Endothelial cell of umbilical vein (primary cell): ENCODE results near the gene RALGPS1. TPM values are rescaled to one million over a fixed set of nuclear protein-coding genes. Genes with fewer than 3 reads are reported as not detected.

ENCODE experiments used
- BruUV-seq: library from RNA; stranded (reverse); fragments of 400-500 nt; replicated peaks from 2 replicates; lab custom pipeline; 2021; lab: Mats Ljungman, UMichigan
- CTCF ChIA-PET: fragments of 300-600, 350-600 bp; sonication (Branson Sonifier 250); formaldehyde crosslinking; loops from one replicate; lab custom pipeline; 2021; ENCODE audit warnings: antibody characterized with exemption, inconsistent platforms; lab: Charles Lee
- POLR2A ChIA-PET: fragments of 300-600, 350-600 bp; sonication (Branson Sonifier 250); formaldehyde crosslinking; loops from one replicate; lab custom pipeline; 2021; ENCODE audit warnings: antibody characterized with exemption, inconsistent platforms; lab: Charles Lee
- DNase-seq: peaks from one replicate; pipeline ENCODE4 v3.0.0-alpha.2; 2011; ENCODE audit warnings: low read depth, low spot score
- FAIRE-seq: peaks from 2 replicates; lab custom pipeline; 2011; peaks lifted over from hg19 to GRCh38; lab: Jason Lieb, UNC
- H2AFZ ChIP-seq: 2 replicates; pipeline ENCODE4 v1.6.0; 2012; ENCODE audit warnings: low read depth, low read length, control low read depth, inconsistent platforms
- H3K27ac ChIP-seq: 2 replicates; pipeline ENCODE4 v1.5.1; 2011; ENCODE audit warnings: low read depth, mild to moderate bottlenecking, control low read depth, low read length, moderate library complexity; ENCODE audit not compliant: insufficient read depth
- H3K27me3 ChIP-seq, 2 experiments: 2 replicates each; pipeline versions ENCODE4 v1.6.0 to v1.6.1; 2011; ENCODE audit warnings: low read length in 2 of 2, mixed read lengths in 1 of 2; ENCODE audit not compliant: control insufficient read depth in 2 of 2, insufficient read depth in 2 of 2
- H3K36me3 ChIP-seq, 2 experiments: 2 replicates in 1 of 2; 3 replicates in 1 of 2; pipeline ENCODE4 v1.5.1; 2011; ENCODE audit warnings: low read length in 2 of 2, mild to moderate bottlenecking in 1 of 2, moderate library complexity in 1 of 2; ENCODE audit not compliant: control insufficient read depth in 2 of 2, insufficient read depth in 2 of 2; ENCODE audit errors: extremely low read depth in 1 of 2
- H3K4me1 ChIP-seq: 3 replicates; pipeline ENCODE4 v1.5.1; 2011; ENCODE audit warnings: mild to moderate bottlenecking, low read length; ENCODE audit not compliant: control insufficient read depth, insufficient read depth; ENCODE audit errors: extremely low read depth
- H3K4me2 ChIP-seq: 2 replicates; pipeline ENCODE4 v1.6.1; 2011; ENCODE audit warnings: low read length, control low read depth, mixed read lengths; ENCODE audit not compliant: insufficient read depth
- H3K4me3 ChIP-seq, 3 experiments: fragments of 200-600 bp in 1 of 3; sonication (generic), shearing (Covaris generic) in 1 of 3; replicated peaks in 1 of 3; 2 replicates each; pipeline ENCODE4 v1.5.1; 2011 to 2016; ENCODE audit warnings: control low read depth in 3 of 3, low read length in 3 of 3, mild to moderate bottlenecking in 2 of 3, inconsistent platforms in 1 of 3, low read depth in 1 of 3, moderate library complexity in 1 of 3; ENCODE audit not compliant: insufficient read depth in 1 of 3
- H3K79me2 ChIP-seq: 2 replicates; pipeline ENCODE4 v1.6.0; 2012; ENCODE audit warnings: low read length, inconsistent platforms; ENCODE audit not compliant: control insufficient read depth, insufficient read depth
- H3K9ac ChIP-seq: replicated peaks from 2 replicates; pipeline ENCODE3; 2011; ENCODE audit warnings: low read length, control low read depth; ENCODE audit not compliant: insufficient read depth; ENCODE audit errors: extremely low read depth
- H3K9me1 ChIP-seq: replicated peaks from 3 replicates; pipeline ENCODE4 v1.6.0; 2011; ENCODE audit warnings: mild to moderate bottlenecking, low read length; ENCODE audit not compliant: control insufficient read depth, insufficient read depth; ENCODE audit errors: extremely low read depth
- H3K9me3 ChIP-seq: replicated peaks from 2 replicates; pipeline ENCODE4 v1.5.1; 2012; ENCODE audit warnings: low read length, inconsistent platforms; ENCODE audit not compliant: control insufficient read depth, insufficient read depth
- H4K20me1 ChIP-seq: replicated peaks from 2 replicates; pipeline ENCODE3; 2011; ENCODE audit warnings: mild to moderate bottlenecking, low read length; ENCODE audit not compliant: control insufficient read depth, insufficient read depth; ENCODE audit errors: extremely low read depth
- EZH2 ChIP-seq: IDR thresholded peaks from 2 replicates; pipeline ENCODE4 v1.6.1; 2012; ENCODE audit warnings: borderline replicate concordance, low read depth, mild to moderate bottlenecking, moderate library complexity, low read length, inconsistent platforms; ENCODE audit not compliant: severe bottlenecking
- FOS ChIP-seq: IDR thresholded peaks from 2 replicates; pipeline ENCODE4 v1.6.1; 2011; ENCODE audit warnings: mild to moderate bottlenecking, low read length, moderate library complexity, borderline replicate concordance; ENCODE audit not compliant: insufficient read depth
- GATA2 ChIP-seq: IDR thresholded peaks from 2 replicates; pipeline ENCODE4 v1.7.0; 2011; ENCODE audit warnings: low read depth, mild to moderate bottlenecking, moderate library complexity, mixed read lengths, low read length; ENCODE audit not compliant: insufficient read length, insufficient read depth
- JUN ChIP-seq: IDR thresholded peaks from 2 replicates; pipeline ENCODE4 v1.6.1; 2011; ENCODE audit warnings: borderline replicate concordance, low read depth; ENCODE audit not compliant: insufficient read length, insufficient read depth
- MYC ChIP-seq: IDR thresholded peaks from one replicate; pipeline ENCODE4 v1.6.1; 2011; ENCODE audit warnings: mild to moderate bottlenecking, low read depth, low read length
- POLR2A ChIP-seq: IDR thresholded peaks from 2 replicates; pipeline ENCODE4 v1.6.1; 2012; ENCODE audit warnings: low read depth, mild to moderate bottlenecking, control low read depth, low read length
- POLR2AphosphoS5 ChIP-seq: IDR thresholded peaks from 2 replicates; pipeline ENCODE4 v1.6.1; 2012; ENCODE audit warnings: low read depth, mild to moderate bottlenecking, control low read depth, low read length, moderate library complexity; ENCODE audit not compliant: insufficient read depth
- dilution Hi-C: fragments of 300-500 bp; cut with MboI; formaldehyde crosslinking; loops from one replicate; pipeline ENCODE4 v1.15.0; 2019; ENCODE audit warnings: low sequenced_read_pairs; ENCODE audit not compliant: extremely low pct_ligation_motif_present
- intact Hi-C: fragments of 100-400 bp; cut with micrococcal nuclease; formaldehyde crosslinking; loops from one replicate; pipeline ENCODE4 v1.10.0; 2022
- polyA plus RNA-seq, 4 experiments: library from polyadenylated mRNA; depleted of rRNA in 3 of 4; stranded (reverse) in 3 of 4; unstranded in 1 of 4; fragments of >200 nt; gene quantifications; 2 replicates each; pipeline versions ENCODE4 v1.2.1 to v1.2.3, GENCODE V29; 2011 to 2012; ENCODE audit warnings: missing spikeins in 1 of 4
- total RNA-seq: library from RNA; stranded (reverse); gene quantifications from 2 replicates; pipeline ENCODE4 v1.2.3, GENCODE V29; 2021
- TF ChIP-seq, protein P1 (sequence below): IDR thresholded peaks from 2 replicates; pipeline ENCODE4 v1.6.1; 2011; ENCODE audit not compliant: insufficient read depth, insufficient read length
- TF ChIP-seq, protein P2 (sequence below), 2 donors: IDR thresholded peaks; 1 replicate in 1 of 2; 2 replicates in 1 of 2; pipeline ENCODE4 v1.5.1; 2011; ENCODE audit warnings: low read length in 2 of 2, mild to moderate bottlenecking in 2 of 2, moderate library complexity in 2 of 2, control low read depth in 1 of 2, inconsistent platforms in 1 of 2, low read depth in 1 of 2; ENCODE audit not compliant: insufficient read depth in 1 of 2; ENCODE audit errors: extremely low read depth in 1 of 2

The RALGPS1 gene
- total and polyA plus RNA-seq, 2 donors (not counting 3 experiments of a cell fraction or from before 2014, with no cell fraction given), result 3.8 to 5.5 TPM

DNA sequence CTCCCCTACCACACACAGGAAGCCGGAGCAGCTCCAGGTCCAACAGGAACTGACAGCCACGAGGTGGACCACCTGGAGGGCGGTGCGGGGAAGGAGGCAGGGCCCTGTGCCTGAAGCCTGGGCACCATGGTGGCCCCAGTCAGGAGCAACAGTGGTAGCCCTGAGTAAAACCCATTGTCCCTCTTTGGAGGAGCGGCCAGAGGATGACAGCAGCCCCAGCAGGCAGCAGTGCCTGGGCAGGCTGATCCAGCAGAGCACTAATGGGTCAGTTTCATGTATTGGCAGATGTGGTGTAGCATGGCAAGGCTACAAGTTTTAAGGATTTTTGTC is 302.3 kb downstream of the RALGPS1 start:
- DNase-seq (no peak), FAIRE-seq (no peak)
- H3K9me1 ChIP-seq, result no peaks in the 10 kb centered on the region
- no peak overlapping the region for H2AFZ ChIP-seq
- H3K9me3 ChIP-seq, result no peaks in the 10 kb centered on the region
- intact Hi-C loops (no loop called here), dilution Hi-C loops (no loop called here)
- POLR2A ChIA-PET, result no interaction called here
- no peaks in the 10 kb centered on the region for H3K4me1 ChIP-seq
- H3K36me3 ChIP-seq, result no peaks in the 10 kb centered on the region
- no peak overlapping the region for H3K4me2 ChIP-seq
- no peaks in the 10 kb centered on the region for H4K20me1 ChIP-seq
- no peak overlapping the region for H3K9ac ChIP-seq
- H3K27ac ChIP-seq, result no peak overlapping the region
- CTCF ChIA-PET, result interaction anchor here (0.6 to 7.1 kb wide), 6 partner anchors 88 to 277 kb away, joined by 3 to 71 read pairs (median 10); no protein-coding TSS in a partner anchor
- H3K27me3 ChIP-seq, result peaks cover 7 to 9% of the 10 kb centered on the region in 2 experiments
- H3K79me2 ChIP-seq, result no peaks in the 10 kb centered on the region
- H3K4me3 ChIP-seq, result no peak overlapping the region
- BruUV-seq, result no TSS peak
- TF ChIP-seq MYC, result no peak
- TF ChIP-seq EZH2, result no peak
- no peak for TF ChIP-seq JUN
- TF ChIP-seq, protein P1, sequence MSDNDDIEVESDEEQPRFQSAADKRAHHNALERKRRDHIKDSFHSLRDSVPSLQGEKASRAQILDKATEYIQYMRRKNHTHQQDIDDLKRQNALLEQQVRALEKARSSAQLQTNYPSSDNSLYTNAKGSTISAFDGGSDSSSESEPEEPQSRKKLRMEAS, result no peak
- no peak for TF ChIP-seq POLR2A
- no peak for TF ChIP-seq FOS
- no peak for TF ChIP-seq POLR2AphosphoS5
- TF ChIP-seq, protein P2, sequence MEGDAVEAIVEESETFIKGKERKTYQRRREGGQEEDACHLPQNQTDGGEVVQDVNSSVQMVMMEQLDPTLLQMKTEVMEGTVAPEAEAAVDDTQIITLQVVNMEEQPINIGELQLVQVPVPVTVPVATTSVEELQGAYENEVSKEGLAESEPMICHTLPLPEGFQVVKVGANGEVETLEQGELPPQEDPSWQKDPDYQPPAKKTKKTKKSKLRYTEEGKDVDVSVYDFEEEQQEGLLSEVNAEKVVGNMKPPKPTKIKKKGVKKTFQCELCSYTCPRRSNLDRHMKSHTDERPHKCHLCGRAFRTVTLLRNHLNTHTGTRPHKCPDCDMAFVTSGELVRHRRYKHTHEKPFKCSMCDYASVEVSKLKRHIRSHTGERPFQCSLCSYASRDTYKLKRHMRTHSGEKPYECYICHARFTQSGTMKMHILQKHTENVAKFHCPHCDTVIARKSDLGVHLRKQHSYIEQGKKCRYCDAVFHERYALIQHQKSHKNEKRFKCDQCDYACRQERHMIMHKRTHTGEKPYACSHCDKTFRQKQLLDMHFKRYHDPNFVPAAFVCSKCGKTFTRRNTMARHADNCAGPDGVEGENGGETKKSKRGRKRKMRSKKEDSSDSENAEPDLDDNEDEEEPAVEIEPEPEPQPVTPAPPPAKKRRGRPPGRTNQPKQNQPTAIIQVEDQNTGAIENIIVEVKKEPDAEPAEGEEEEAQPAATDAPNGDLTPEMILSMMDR (IDR thresholded peaks at IDR 0.05; ENCODE audit: extremely low read depth in 1 of 2, insufficient read depth in 1 of 2, low read depth in 1 of 2, low read length in 2 of 2), result no peak
- no peak for TF ChIP-seq GATA2
